CD14-positive monocyte (primary cell): Measurements from ENCODE around the gene MCF2L2. TPM values are rescaled to one million over a fixed set of nuclear protein-coding genes. Genes with fewer than 3 reads are reported as not detected.

ENCODE experiments used
- DNase-seq, 3 donors: peaks; one replicate each; pipeline ENCODE4 v3.0.0-alpha.2; 2011 to 2022
- H2AFZ ChIP-seq: 2 replicates; pipeline ENCODE4 v1.6.0; 2012; ENCODE audit warnings: mild to moderate bottlenecking, low read depth, low read length, inconsistent platforms; ENCODE audit not compliant: insufficient read depth, poor library complexity, severe bottlenecking
- H3K27ac ChIP-seq, 2 donors: 1 replicate in 1 of 2; 2 replicates in 1 of 2; pipeline ENCODE4 v1.5.1; 2012 to 2013; ENCODE audit warnings: low read length in 2 of 2, control low read depth in 1 of 2, inconsistent platforms in 1 of 2, low read depth in 1 of 2, mild to moderate bottlenecking in 1 of 2
- H3K27me3 ChIP-seq, 2 donors: one replicate each; pipeline versions ENCODE4 v1.6.0 to v1.6.1; 2011 to 2013; ENCODE audit warnings: low read length in 2 of 2; ENCODE audit not compliant: control insufficient read depth in 2 of 2, insufficient read depth in 2 of 2
- H3K36me3 ChIP-seq, 2 donors: replicated peaks in 1 of 2; 1 replicate in 1 of 2; 2 replicates in 1 of 2; pipeline versions ENCODE4 v1.5.1 to v1.6.1; 2012 to 2013; ENCODE audit warnings: low read length in 2 of 2, control low read depth in 1 of 2, inconsistent platforms in 1 of 2, mild to moderate bottlenecking in 1 of 2; ENCODE audit not compliant: insufficient read depth in 2 of 2, control insufficient read depth in 1 of 2
- H3K4me1 ChIP-seq, 2 donors: 1 replicate in 1 of 2; 2 replicates in 1 of 2; pipeline versions ENCODE4 v1.5.1 to v1.6.1; 2012 to 2013; ENCODE audit warnings: low read length in 2 of 2, control low read depth in 1 of 2, inconsistent platforms in 1 of 2, mild to moderate bottlenecking in 1 of 2, moderate library complexity in 1 of 2; ENCODE audit not compliant: insufficient read depth in 2 of 2, control insufficient read depth in 1 of 2
- H3K4me2 ChIP-seq: replicated peaks from 2 replicates; pipeline ENCODE3; 2012; ENCODE audit warnings: low read length, moderate library complexity, mild to moderate bottlenecking; ENCODE audit not compliant: poor library complexity, severe bottlenecking; ENCODE audit errors: extremely low read depth
- H3K4me3 ChIP-seq, 3 experiments: fragments of 200-600 bp in 1 of 3; sonication (generic) in 1 of 3; replicated peaks in 1 of 3; 1 replicate in 2 of 3; 2 replicates in 1 of 3; pipeline ENCODE4 v1.5.1; 2011 to 2013; ENCODE audit warnings: low read length in 3 of 3, mild to moderate bottlenecking in 3 of 3, control low read depth in 2 of 3, low read depth in 2 of 3, inconsistent platforms in 1 of 3, moderate library complexity in 1 of 3
- H3K79me2 ChIP-seq: 2 replicates; pipeline ENCODE4 v1.6.0; 2012; ENCODE audit warnings: mild to moderate bottlenecking, control low read depth, inconsistent platforms, low read length, moderate library complexity; ENCODE audit not compliant: insufficient read depth
- H3K9ac ChIP-seq: 2 replicates; pipeline ENCODE4 v1.6.0; 2017; ENCODE audit warnings: low read length, mild to moderate bottlenecking; ENCODE audit not compliant: insufficient read depth, poor library complexity, severe bottlenecking
- H3K9me3 ChIP-seq, 2 donors: replicated peaks in 1 of 2; 1 replicate in 1 of 2; 2 replicates in 1 of 2; pipeline versions ENCODE4 v1.5.1 to v1.6.1; 2012 to 2013; ENCODE audit warnings: low read length in 2 of 2, control low read depth in 1 of 2; ENCODE audit not compliant: control insufficient read depth in 1 of 2, insufficient read depth in 1 of 2
- H4K20me1 ChIP-seq: 2 replicates; pipeline ENCODE4 v1.6.0; 2012; ENCODE audit warnings: mild to moderate bottlenecking, low read length, control low read depth, moderate library complexity; ENCODE audit not compliant: insufficient read depth
- H3K27ac Mint-ChIP-seq, 7 donors: one replicate each; pipeline ENCODE4 v1.8.0; 2020; ENCODE audit warnings: mild to moderate bottlenecking in 7 of 7, mixed read lengths in 7 of 7, moderate library complexity in 6 of 7, inconsistent platforms in 2 of 7
- H3K27me3 Mint-ChIP-seq, 3 donors: one replicate each; pipeline ENCODE4 v1.8.0; 2021 to 2022; ENCODE audit warnings: low read depth in 3 of 3, mild to moderate bottlenecking in 3 of 3, mixed read lengths in 3 of 3, moderate library complexity in 3 of 3, inconsistent platforms in 1 of 3
- H3K36me3 Mint-ChIP-seq, 2 donors: one replicate each; pipeline ENCODE4 v1.8.0; 2020; ENCODE audit warnings: mixed read lengths in 2 of 2, inconsistent platforms in 1 of 2, mild to moderate bottlenecking in 1 of 2
- H3K4me1 Mint-ChIP-seq: one replicate; pipeline ENCODE4 v1.8.0; 2020; ENCODE audit warnings: mild to moderate bottlenecking, mixed read lengths
- H3K4me3 Mint-ChIP-seq, 2 donors: one replicate each; pipeline ENCODE4 v1.8.0; 2020; ENCODE audit warnings: mild to moderate bottlenecking in 2 of 2, mixed read lengths in 2 of 2, moderate library complexity in 1 of 2
- H3K9me3 Mint-ChIP-seq, 7 donors: one replicate each; pipeline ENCODE4 v1.8.0; 2020 to 2022; ENCODE audit warnings: mixed read lengths in 7 of 7, mild to moderate bottlenecking in 6 of 7, moderate library complexity in 6 of 7, inconsistent platforms in 2 of 7
- CTCF ChIP-seq: fragments of 200-600 bp; IDR thresholded peaks from one replicate; pipeline ENCODE4 v1.8.0; 2022; ENCODE audit warnings: antibody characterized with exemption, mild to moderate bottlenecking
- WGBS: methylation state at CpG from one replicate; pipeline ENCODE4 v1.1.5; 2013; ENCODE audit warnings: missing lambda C conversion rate; ENCODE audit not compliant: insufficient coverage; 5-methylcytosine and 5-hydroxymethylcytosine counted together
- intact Hi-C, 2 donors: fragments of 100-400 bp; cut with micrococcal nuclease; formaldehyde crosslinking; loops; one replicate each; pipeline versions ENCODE4 v1.15.0 to v1.15.1; 2023
- polyA plus RNA-seq, 3 donors: library from polyadenylated mRNA; depleted of rRNA in 1 of 3; unstranded in 2 of 3; stranded (reverse) in 1 of 3; fragments of 300-500 nt in 2 of 3; fragments of >200 nt in 1 of 3; fragmentation: Illumina TruSeq in 2 of 3; gene quantifications; 1 replicate in 2 of 3; 2 replicates in 1 of 3; pipeline ENCODE4 v1.2.3, GENCODE V29; 2012 to 2021

Gene MCF2L2
- polyA plus RNA-seq, 3 donors, result 0.01 to 0.13 TPM; not detected in 1

GRCh38 chr3:183369117-183369516, 59.3 kb downstream of the MCF2L2 start:
- peak overlapping the region; percentile 66 to 93 (median 87) for H3K27ac Mint-ChIP-seq
- Histone ChIP-seq H3K9ac (no peak overlapping the region), H3K4me2 (no peak overlapping the region)

GRCh38 chr3:183360971-183361624, 67.3 kb downstream of the MCF2L2 start:
- H3K9ac ChIP-seq, result no peak overlapping the region
- H3K4me3 Mint-ChIP-seq, result no peak overlapping the region
- DNase-seq, result no peak
- no peaks in the 10 kb centered on the region for H4K20me1 ChIP-seq
- no CpG with 5 or more reads among the region's 3 CpGs for WGBS
- peaks cover 0 to 7% (median 0%) of the 10 kb centered on the region in 7 donors for H3K9me3 Mint-ChIP-seq
- no peak overlapping the region for H3K4me2 ChIP-seq
- H3K27ac Mint-ChIP-seq, result peak overlapping the region in 1 of 7 donors; percentile 58
- TF ChIP-seq CTCF, result no peak
- H2AFZ ChIP-seq, result no peak overlapping the region
- H3K36me3 Mint-ChIP-seq, result no peaks in the 10 kb centered on the region
- no peaks in the 10 kb centered on the region for H3K9me3 ChIP-seq
- H3K79me2 ChIP-seq, result no peaks in the 10 kb centered on the region
- H3K36me3 ChIP-seq, result no peaks in the 10 kb centered on the region
- no peak overlapping the region for H3K4me3 ChIP-seq
- intact Hi-C loops, result no loop called here
- H3K4me1 ChIP-seq, result no peaks in the 10 kb centered on the region
- H3K27me3 Mint-ChIP-seq, result peaks cover 1 to 4% (median 2%) of the 10 kb centered on the region in 3 donors
- H3K27ac ChIP-seq, result no peak overlapping the region
- H3K4me1 Mint-ChIP-seq, result peaks cover 5% of the 10 kb centered on the region
- H3K27me3 ChIP-seq, result no peaks in the 10 kb centered on the region

More at GRCh38 chr3:183369117-183369516, 59.3 kb downstream of the MCF2L2 start:
- peak; percentile 72 to 77 (median 73) for DNase-seq
- no peak for TF ChIP-seq CTCF
- no peaks in the 10 kb centered on the region for H3K9me3 ChIP-seq
- H3K36me3 ChIP-seq, result no peaks in the 10 kb centered on the region
- H3K27me3 ChIP-seq, result no peaks in the 10 kb centered on the region
- Mint-ChIP-seq H3K36me3 (peaks cover 0 to 15% of the 10 kb centered on the region in 2 donors), H3K4me1 (peaks cover 36% of the 10 kb centered on the region), H3K9me3 (peaks cover 0 to 10% (median 0%) of the 10 kb centered on the region in 7 donors), H3K4me3 (no peak overlapping the region), H3K27me3 (peaks cover 0 to 2% (median 1%) of the 10 kb centered on the region in 3 donors)
- 13% methylated on average over 4 of the region's 4 CpGs for WGBS
- no peaks in the 10 kb centered on the region for H4K20me1 ChIP-seq
- intact Hi-C loops, result loop anchor here (5.0 kb wide), 1 partner anchor 57 kb away; no protein-coding TSS in a partner anchor
- H2AFZ ChIP-seq, result no peak overlapping the region
- no peaks in the 10 kb centered on the region for H3K79me2 ChIP-seq
- no peak overlapping the region for H3K4me3 ChIP-seq
- peaks cover 32% of the 10 kb centered on the region in 2 donors for H3K4me1 ChIP-seq
- peak overlapping the region in 1 of 2 donors; percentile 34 for H3K27ac ChIP-seq
